Fibroblast of lung (primary cell): ENCODE measurements around the gene FAT2. TPM values are rescaled to one million over a fixed set of nuclear protein-coding genes. Genes with fewer than 3 reads are reported as not detected.

Experiments used
- DNase-seq, 2 donors: peaks; one replicate each; pipeline versions ENCODE4 v3.0.0 to v3.0.0-alpha.2; 2010; ENCODE audit warnings: low read depth in 2 of 2
- H2AFZ ChIP-seq: 2 replicates; pipeline ENCODE4 v1.5.1; 2012; ENCODE audit warnings: low read length, control low read depth, inconsistent platforms
- H3K27ac ChIP-seq: 2 replicates; pipeline ENCODE4 v1.5.1; 2011; ENCODE audit warnings: low read length, control low read depth; ENCODE audit not compliant: insufficient read depth
- H3K27me3 ChIP-seq: 2 replicates; pipeline ENCODE4 v1.5.1; 2011; ENCODE audit warnings: mild to moderate bottlenecking, low read length; ENCODE audit not compliant: control insufficient read depth, insufficient read depth
- H3K36me3 ChIP-seq: 2 replicates; pipeline ENCODE4 v1.5.1; 2011; ENCODE audit warnings: low read length; ENCODE audit not compliant: control insufficient read depth, insufficient read depth
- H3K4me1 ChIP-seq: 2 replicates; pipeline ENCODE4 v1.5.1; 2011; ENCODE audit warnings: low read length; ENCODE audit not compliant: control insufficient read depth, insufficient read depth; ENCODE audit errors: extremely low read depth
- H3K4me2 ChIP-seq: 2 replicates; pipeline ENCODE4 v1.5.1; 2011; ENCODE audit warnings: low read length, control low read depth; ENCODE audit not compliant: insufficient read depth; ENCODE audit errors: extremely low read depth
- H3K4me3 ChIP-seq, 4 experiments: fragments of 200-600 bp in 1 of 4; sonication (generic) in 1 of 4; replicated peaks in 1 of 4; 2 replicates each; pipeline ENCODE4 v1.5.1; 2011 to 2016; ENCODE audit warnings: low read length in 4 of 4, low read depth in 3 of 4, mild to moderate bottlenecking in 3 of 4, control low read depth in 2 of 4, inconsistent platforms in 1 of 4, mixed read lengths in 1 of 4; ENCODE audit not compliant: insufficient read depth in 1 of 4; ENCODE audit errors: control extremely low read depth in 1 of 4
- H3K79me2 ChIP-seq: 2 replicates; pipeline ENCODE4 v1.5.1; 2012; ENCODE audit warnings: mild to moderate bottlenecking, low read length, inconsistent platforms; ENCODE audit not compliant: control insufficient read depth, insufficient read depth
- H3K9ac ChIP-seq: 2 replicates; pipeline ENCODE4 v1.5.1; 2011; ENCODE audit warnings: mild to moderate bottlenecking, low read length, control low read depth; ENCODE audit not compliant: insufficient read depth
- H3K9me3 ChIP-seq: 2 replicates; pipeline ENCODE4 v1.5.1; 2012; ENCODE audit warnings: low read depth, low read length; ENCODE audit not compliant: control insufficient read depth, insufficient read depth
- H4K20me1 ChIP-seq: 2 replicates; pipeline ENCODE4 v1.5.1; 2011; ENCODE audit warnings: low read length; ENCODE audit not compliant: control insufficient read depth, insufficient read depth; ENCODE audit errors: extremely low read depth
- EZH2 ChIP-seq: IDR thresholded peaks from 2 replicates; pipeline ENCODE4 v1.5.1; 2012; ENCODE audit warnings: low read length, control low read depth, mild to moderate bottlenecking; ENCODE audit errors: missing control alignments
- polyA plus RNA-seq, 2 donors: library from polyadenylated mRNA; depleted of rRNA in 1 of 2; stranded (reverse) in 1 of 2; unstranded in 1 of 2; fragments of >200 nt; gene quantifications; 2 replicates each; pipeline ENCODE4 v1.2.1, GENCODE V29; 2011 to 2012; ENCODE audit warnings: missing spikeins in 1 of 2
- total RNA-seq: library from RNA; depleted of rRNA; stranded (reverse); fragments of >200 nt; gene quantifications from 2 replicates; pipeline ENCODE4 v1.2.1, GENCODE V29; 2014
- TF ChIP-seq, protein P1 (sequence below), 2 donors: IDR thresholded peaks in 1 of 2; conservative IDR thresholded peaks in 1 of 2; 1 replicate in 1 of 2; 2 replicates in 1 of 2; pipeline ENCODE4 v1.5.1; 2011 to 2012; ENCODE audit warnings: low read length in 2 of 2, control low read depth in 1 of 2, inconsistent platforms in 1 of 2, low read depth in 1 of 2, mild to moderate bottlenecking in 1 of 2

The FAT2 gene
- total and polyA plus RNA-seq, 2 donors (not counting 1 experiment from before 2014, with no cell fraction given): under 0.01 TPM; not detected in 1

- no peak overlapping the region for H3K4me2 ChIP-seq
- H3K27me3 ChIP-seq: peaks cover 7% of the 10 kb centered on the region
- H4K20me1 ChIP-seq: no peaks in the 10 kb centered on the region
- H3K9ac ChIP-seq: no peak overlapping the region
- H3K4me3 ChIP-seq: no peak overlapping the region
- no peak for DNase-seq
- H3K4me1 ChIP-seq: no peaks in the 10 kb centered on the region
- no peak overlapping the region for H2AFZ ChIP-seq
- H3K9me3 ChIP-seq: no peaks in the 10 kb centered on the region
- no peaks in the 10 kb centered on the region for H3K79me2 ChIP-seq
- H3K36me3 ChIP-seq: no peaks in the 10 kb centered on the region
- H3K27ac ChIP-seq: no peak overlapping the region
- TF ChIP-seq, protein P1, sequence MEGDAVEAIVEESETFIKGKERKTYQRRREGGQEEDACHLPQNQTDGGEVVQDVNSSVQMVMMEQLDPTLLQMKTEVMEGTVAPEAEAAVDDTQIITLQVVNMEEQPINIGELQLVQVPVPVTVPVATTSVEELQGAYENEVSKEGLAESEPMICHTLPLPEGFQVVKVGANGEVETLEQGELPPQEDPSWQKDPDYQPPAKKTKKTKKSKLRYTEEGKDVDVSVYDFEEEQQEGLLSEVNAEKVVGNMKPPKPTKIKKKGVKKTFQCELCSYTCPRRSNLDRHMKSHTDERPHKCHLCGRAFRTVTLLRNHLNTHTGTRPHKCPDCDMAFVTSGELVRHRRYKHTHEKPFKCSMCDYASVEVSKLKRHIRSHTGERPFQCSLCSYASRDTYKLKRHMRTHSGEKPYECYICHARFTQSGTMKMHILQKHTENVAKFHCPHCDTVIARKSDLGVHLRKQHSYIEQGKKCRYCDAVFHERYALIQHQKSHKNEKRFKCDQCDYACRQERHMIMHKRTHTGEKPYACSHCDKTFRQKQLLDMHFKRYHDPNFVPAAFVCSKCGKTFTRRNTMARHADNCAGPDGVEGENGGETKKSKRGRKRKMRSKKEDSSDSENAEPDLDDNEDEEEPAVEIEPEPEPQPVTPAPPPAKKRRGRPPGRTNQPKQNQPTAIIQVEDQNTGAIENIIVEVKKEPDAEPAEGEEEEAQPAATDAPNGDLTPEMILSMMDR (conservative IDR thresholded peaks at IDR 0.05 in 1 of 2, IDR thresholded peaks at IDR 0.05 in 1 of 2; ENCODE audit: low read depth in 1 of 2, low read length in 2 of 2): no peak
- no peak for TF ChIP-seq EZH2
These were observed 42.8 kb upstream of the FAT2 start for GRCh38 chr5:151633892-151634291.

DNA sequence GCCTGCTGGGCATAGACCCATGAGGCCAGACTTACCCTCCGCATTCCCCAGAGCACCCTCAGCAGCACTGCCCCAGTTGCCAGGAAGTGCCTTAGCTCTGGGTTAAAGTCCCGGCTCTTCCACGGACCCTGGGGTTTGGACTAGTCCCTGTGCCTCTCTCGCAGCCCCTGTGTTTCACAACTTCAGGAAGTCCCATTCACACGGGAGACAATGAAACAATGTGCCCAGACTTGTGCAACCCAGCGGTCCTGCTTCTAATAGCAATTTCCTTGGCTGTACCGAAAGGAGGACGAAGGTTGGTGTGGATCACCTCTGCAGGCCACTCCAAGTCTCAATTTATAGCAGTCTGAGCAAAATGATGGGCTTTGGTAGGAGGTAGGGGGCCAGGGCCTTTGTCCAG, 41.8 kb upstream of the FAT2 start:
- H2AFZ ChIP-seq: no peak overlapping the region
- no peaks in the 10 kb centered on the region for H3K79me2 ChIP-seq
- DNase-seq: no peak
- H3K9me3 ChIP-seq: no peaks in the 10 kb centered on the region
- no peak overlapping the region for H3K27ac ChIP-seq
- H4K20me1 ChIP-seq: no peaks in the 10 kb centered on the region
- H3K27me3 ChIP-seq: peaks cover 7% of the 10 kb centered on the region
- H3K9ac ChIP-seq: no peak overlapping the region
- TF ChIP-seq, protein P1 (conservative IDR thresholded peaks at IDR 0.05 in 1 of 2, IDR thresholded peaks at IDR 0.05 in 1 of 2; ENCODE audit: low read depth in 1 of 2, low read length in 2 of 2): no peak
- TF ChIP-seq EZH2: no peak
- H3K4me1 ChIP-seq: no peaks in the 10 kb centered on the region
- no peaks in the 10 kb centered on the region for H3K36me3 ChIP-seq
- H3K4me2 ChIP-seq: no peak overlapping the region
- no peak overlapping the region for H3K4me3 ChIP-seq

- H3K27ac ChIP-seq: no peak overlapping the region
These were observed 41.4 kb upstream of the FAT2 start for GRCh38 chr5:151632524-151632923.

More at GRCh38 chr5:151632524-151632923, 41.4 kb upstream of the FAT2 start:
- no peak overlapping the region for H2AFZ ChIP-seq
- no peak for TF ChIP-seq EZH2
- TF ChIP-seq, protein P1 (conservative IDR thresholded peaks at IDR 0.05 in 1 of 2, IDR thresholded peaks at IDR 0.05 in 1 of 2; ENCODE audit: low read depth in 1 of 2, low read length in 2 of 2): no peak
- no peaks in the 10 kb centered on the region for H3K9me3 ChIP-seq
- no peaks in the 10 kb centered on the region for H4K20me1 ChIP-seq
- no peaks in the 10 kb centered on the region for H3K4me1 ChIP-seq
- no peaks in the 10 kb centered on the region for H3K36me3 ChIP-seq
- H3K9ac ChIP-seq: no peak overlapping the region
- no peak overlapping the region for H3K4me3 ChIP-seq
- peaks cover 6% of the 10 kb centered on the region for H3K27me3 ChIP-seq
- H3K4me2 ChIP-seq: no peak overlapping the region
- no peaks in the 10 kb centered on the region for H3K79me2 ChIP-seq
- DNase-seq: no peak
